A549 (cell line): ENCODE measurements around the gene PRRX2.

Experiments
- CTCF ChIP-seq: fragments of >200 bp; sonication (Bioruptor Twin); formaldehyde crosslinking; IDR thresholded peaks from 3 replicates; pipeline ENCODE4 v1.5.1; 2016
- HOXA7 ChIP-seq: fragments of 250-450 bp; sonication (Bioruptor Pico); IDR thresholded peaks from 2 replicates; pipeline ENCODE4 v1.5.0; 2020; ENCODE audit warnings: mild to moderate bottlenecking, moderate library complexity
- JUNB ChIP-seq: fragments of >200 bp; sonication (Bioruptor Twin); formaldehyde crosslinking; IDR thresholded peaks from 2 replicates; pipeline ENCODE4 v1.6.1; 2016
- POLR2A ChIP-seq: IDR thresholded peaks from 2 replicates; pipeline ENCODE4 v1.6.1; 2012; ENCODE audit warnings: mild to moderate bottlenecking, low read length

DNA sequence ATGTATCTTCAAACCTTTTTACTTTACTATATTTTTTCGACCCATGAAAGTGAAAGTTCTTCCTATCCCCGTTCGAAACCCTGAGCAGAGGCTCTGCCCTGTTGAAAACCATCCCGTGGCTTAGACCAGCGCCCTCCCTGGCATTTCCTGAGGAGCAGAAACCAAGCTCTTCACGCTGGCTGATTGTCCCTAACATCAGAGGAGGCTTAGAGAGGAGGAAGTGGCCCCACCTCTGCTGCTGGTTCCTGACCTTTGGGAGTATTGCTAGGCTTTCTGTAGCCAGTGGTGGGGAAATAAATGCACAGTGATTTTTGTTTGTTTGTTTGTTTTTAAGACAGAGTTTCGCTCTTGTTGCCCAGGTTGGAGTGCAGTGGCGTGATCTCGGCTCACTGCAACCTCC lies 91.6 kb downstream of the PRRX2 start:
- TF ChIP-seq POLR2A = no peak
- no peak for TF ChIP-seq CTCF
- TF ChIP-seq HOXA7 (CRISPR knock-in tag) = no peak
- TF ChIP-seq JUNB = no peak
